Stimulated activated CD8-positive, alpha-beta memory T cell treated with anti-CD3 and anti-CD28 coated beads, Interleukin-2, amount 100 ng/mL, for 1 hour (primary cell): ENCODE results near the gene TBC1D17.

Experiments used
- DNase-seq, 2 donors: peaks; one replicate each; pipeline ENCODE4 v3.0.0-alpha.2; 2020; ENCODE audit warnings: low read depth in 2 of 2

TBC1D17 gene

GRCh38 chr19:49877020-49877878 lies at the start of gene TBC1D17, which contains the start of gene AKT1S1:
Gene TBC1D17 (plus strand): TSS chr19:49877702. CDS start chr19:49877724, 22 bp downstream.
Gene AKT1S1 (minus strand): TSS chr19:49877355. CDS start chr19:49873295, 4,060 bp downstream.
- DNase-seq: peak; percentile 98

DNA sequence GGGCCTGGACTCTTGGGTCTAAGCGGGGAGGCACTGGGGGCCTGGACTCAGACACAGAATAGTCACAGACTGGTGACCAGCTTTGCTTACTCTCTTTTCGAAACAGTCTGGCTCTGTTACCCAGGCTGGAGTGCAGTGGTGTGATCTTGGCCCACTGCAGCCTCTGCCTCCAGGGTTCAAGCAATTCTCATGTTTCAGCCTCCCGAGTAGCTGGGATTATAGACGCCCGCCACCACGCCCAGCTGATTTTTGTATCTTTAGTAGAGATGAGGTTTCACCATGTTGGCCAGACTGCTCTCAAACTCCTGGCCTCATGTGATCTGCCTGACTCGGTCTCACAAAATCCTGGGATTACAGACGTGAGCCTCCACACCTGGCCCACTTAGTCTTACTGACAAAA lies 48.3 kb upstream of the TBC1D17 start:
- DNase-seq: no peak

DNA sequence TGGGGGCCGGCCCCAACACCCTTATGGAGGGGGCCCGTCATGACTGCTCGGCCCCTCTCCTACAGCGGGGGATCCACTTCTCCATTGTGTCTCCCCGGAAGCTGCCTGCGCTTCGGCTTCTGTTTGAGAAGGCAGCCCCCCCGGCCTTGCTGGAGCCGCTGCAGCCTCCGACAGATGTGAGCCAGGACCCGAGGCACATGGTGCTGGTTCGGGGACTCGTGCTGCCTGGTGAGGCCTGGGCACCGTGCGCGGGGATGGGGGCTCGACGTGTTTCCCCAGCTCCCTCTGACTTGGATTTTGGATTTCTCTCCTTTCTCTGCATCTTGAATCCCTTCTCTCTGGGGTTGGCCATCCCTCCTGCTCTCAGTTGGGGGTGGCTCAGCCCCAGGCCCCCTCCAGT lies 47.8 kb upstream of the TBC1D17 start:
- no peak for DNase-seq

DNA sequence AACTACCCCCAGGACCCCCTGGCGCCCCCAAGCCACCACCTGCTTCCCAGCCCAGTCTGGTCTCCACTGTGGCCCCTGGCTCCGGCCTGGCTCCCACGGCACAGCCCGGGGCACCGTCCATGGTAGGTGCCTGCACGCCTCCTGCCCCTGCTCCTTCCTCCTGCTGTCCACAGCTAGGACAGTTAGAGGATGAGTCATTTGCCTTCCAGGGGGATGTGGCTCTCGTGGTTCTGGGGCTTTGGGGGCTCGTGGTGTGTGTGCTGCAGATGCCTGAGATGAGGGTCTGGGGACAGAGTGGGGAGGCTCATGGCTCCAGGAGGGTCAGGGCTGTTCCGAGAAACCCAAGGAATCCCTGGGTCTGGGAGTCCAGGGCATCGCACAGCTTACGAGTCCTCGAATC lies 46.7 kb upstream of the TBC1D17 start:
- DNase-seq: no peak

GRCh38 chr19:49831592-49831991 lies 45.9 kb upstream of the TBC1D17 start:
- no peak for DNase-seq

DNA sequence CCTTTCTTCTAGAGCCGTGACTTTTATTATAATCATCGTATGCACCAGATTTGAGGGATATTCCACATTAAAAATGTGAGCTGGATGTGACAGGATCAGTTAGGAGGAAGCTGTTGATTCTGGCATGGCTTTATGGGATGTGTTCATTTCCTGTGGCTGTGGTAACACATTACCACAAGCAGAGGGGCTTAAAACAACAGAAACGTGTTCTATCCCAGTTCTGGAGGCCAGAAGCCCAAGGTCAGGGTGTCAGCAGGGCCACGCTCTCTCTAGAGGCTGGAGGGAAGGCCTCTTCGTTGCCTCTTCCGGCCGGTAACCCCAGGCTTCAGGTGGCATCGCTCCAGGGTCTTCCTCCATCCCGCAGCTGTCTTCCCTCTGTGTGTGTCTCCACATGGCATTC lies 44.9 kb upstream of the TBC1D17 start:
- no peak for DNase-seq

GRCh38 chr19:49833599-49833998 lies 43.9 kb upstream of the TBC1D17 start:
- no peak for DNase-seq

- DNase-seq: no peak
These were observed 41.9 kb upstream of the TBC1D17 start for GRCh38 chr19:49835562-49835961.

DNA sequence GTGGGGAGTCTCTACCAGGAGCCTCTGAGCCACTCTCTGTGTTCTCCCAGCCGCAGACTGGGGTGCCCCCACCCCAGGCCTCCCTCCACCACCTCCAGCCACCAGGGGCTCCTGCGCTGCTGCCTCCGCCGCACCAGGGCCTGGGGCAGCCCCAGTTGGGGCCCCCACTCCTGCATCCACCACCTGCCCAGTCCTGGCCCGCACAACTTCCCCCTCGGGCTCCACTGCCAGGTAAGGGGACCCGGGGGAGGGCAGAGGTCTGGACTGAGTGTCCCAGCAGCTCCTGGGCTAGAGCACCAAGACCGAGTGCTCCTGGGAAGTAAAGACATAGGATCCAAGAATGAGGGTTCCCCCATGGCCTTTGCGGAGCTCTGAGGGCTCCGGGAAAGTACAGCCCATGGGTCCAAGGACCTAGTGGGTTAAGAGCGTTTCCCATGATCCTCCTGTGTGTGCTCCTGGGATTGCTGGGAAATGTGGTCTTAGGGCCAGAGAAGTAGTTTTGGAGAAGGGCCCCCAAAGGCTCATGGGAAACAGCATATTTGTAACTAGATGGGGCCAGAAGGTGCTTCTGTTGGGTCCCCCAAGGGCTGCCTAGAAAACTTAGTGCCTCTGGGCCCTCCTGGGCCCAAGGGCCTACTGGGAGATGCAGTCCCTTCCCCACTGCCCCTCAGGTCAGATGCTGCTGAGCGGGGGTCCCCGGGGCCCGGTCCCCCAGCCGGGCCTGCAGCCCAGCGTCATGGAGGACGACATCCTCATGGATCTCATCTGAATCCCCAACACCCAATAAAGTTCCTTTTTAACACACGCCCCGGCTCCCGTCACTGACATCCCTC lies 41.1 kb upstream of the TBC1D17 start:
- DNase-seq: no peak

DNA sequence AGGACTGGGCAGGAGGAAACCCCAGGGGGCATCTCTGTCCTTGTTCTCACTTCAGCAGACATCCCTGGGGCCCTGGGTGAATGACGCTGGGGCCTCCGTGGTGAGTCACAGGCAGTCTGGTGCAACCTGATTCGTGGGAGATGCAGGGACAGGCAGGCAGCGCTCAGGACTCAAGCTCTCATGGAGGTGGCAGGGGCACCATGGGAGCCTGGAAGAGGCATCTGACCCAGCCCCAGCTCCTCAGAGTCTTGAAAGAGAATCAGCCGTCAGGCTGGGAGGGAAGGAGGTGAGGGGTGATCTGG lies 40.5 kb upstream of the TBC1D17 start:
- DNase-seq: no peak

DNA sequence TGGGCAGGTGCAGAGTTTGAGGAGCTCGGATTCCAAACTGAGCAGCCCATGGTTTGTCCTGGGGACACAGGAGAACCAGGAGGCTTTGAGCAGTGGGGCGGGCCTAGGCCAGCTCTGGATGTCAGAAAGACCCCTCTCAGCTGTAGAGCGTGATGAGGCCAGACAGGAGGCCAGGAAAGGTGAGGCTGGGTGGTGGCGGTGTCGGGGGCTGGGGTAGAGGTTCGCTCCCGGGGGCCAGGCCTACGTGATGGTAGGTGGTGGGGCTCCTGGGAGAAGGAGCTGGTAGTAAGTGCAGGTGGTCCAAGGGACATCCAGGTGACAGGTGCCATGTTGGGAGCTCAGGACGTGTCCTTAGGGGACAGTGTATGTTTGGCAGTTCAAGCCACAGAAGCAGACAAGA lies 40.1 kb upstream of the TBC1D17 start:
- DNase-seq: no peak

DNA sequence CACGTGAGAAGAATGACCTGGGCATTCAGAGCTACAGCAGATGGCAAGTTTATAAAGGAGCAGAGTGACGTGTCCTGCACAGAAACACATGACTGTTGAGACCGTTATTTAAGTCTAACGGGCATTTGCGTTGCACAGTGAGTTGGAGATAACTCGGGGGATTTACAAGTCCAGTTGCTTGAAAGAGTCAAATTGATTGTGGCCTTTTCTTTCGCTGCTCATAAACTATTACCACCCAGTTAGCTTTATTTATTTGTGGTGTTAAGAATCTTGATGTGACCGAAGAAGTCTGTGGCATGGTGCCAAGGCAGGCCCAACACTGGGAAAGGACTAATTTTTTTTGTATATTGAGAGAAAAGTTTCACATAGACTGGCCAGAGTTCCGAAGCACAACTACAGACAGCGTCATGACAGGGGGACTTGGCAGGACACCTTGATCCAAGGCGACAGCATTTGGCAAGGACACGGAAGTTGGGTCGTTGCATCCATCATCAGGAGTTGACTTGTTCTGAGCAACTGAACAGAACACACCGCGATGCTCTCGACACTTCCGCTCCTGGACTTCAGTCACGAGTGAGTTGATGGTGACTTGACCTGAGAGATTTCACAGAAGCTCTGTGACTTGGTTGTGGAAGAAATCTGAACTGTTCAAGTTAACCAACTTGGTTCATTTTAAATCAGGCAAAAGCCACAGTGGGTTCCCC lies 38.5 kb upstream of the TBC1D17 start:
- DNase-seq: no peak

DNA sequence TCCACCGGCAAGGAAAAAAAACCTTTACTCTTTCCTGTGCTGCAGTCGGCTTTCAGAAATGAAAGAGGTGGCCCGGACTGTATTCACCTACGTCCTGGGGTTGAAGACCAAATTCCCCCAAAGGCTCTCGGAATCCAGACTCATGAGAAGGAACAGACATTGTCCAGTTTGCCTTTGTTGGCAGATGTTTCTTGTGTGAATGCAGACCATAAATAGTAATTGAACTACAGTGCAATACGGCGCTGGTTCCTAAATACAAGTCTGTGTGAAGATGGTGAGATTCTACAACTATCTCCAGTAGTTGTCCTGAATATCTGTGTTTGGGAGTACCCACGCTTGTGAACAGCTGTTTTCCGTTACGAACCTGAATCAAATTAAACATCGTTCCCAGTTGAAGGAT lies 37.8 kb upstream of the TBC1D17 start:
- no peak for DNase-seq

- DNase-seq: no peak
These were observed 37.2 kb upstream of the TBC1D17 start for GRCh38 chr19:49840321-49840720.

- no peak for DNase-seq
These were observed 36.7 kb upstream of the TBC1D17 start for GRCh38 chr19:49840736-49841249.

GRCh38 chr19:49843265-49843664 lies 34.2 kb upstream of the TBC1D17 start:
- no peak for DNase-seq

DNA sequence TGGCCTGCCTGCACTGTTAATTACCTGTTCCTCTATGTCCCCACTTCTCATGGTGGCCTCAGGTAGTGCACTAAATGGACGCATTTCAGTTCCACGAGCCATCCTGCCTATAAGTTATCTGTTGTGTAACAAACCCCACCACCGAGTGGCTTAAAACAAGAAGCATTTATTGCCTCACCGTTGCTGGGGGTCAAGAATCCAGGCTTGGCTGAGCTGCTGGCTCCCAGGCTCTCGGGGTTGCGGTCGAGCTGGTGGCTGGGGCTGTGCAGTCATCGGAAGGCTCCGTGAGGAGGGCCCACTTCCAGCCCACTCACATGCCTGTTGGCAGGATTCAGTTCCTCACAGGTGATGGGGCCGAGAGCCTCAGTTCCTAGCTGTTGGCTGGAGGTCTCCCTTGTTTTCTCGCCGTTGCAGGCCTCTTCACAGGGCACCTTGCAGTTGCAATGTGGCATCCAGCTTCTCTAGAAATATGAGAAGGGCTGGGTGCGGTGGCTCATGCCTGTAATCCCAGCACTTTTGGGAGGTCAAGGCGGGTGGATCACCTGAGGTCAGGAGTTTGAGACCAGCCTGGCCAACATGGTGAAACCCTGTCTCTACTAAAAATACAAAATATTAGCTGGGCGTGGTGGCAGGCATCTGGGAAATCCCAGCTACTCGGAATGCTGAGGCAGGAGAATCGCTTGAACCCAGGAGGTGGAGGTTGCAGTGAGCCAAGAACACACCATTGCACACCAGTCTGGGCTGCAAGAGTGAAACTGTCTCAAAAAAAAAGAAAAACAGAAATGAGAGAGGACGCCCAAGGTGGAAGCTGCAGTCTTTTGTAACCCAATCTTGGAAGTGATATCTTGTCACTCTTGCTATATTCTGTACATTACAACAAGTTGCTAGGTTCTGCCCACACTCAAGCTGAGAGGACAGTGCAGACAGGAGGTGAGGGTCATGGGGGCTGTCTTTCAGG lies 33.1 kb upstream of the TBC1D17 start:
- no peak for DNase-seq

- DNase-seq: no peak
These were observed 32.1 kb upstream of the TBC1D17 start for GRCh38 chr19:49845414-49845813.

DNA sequence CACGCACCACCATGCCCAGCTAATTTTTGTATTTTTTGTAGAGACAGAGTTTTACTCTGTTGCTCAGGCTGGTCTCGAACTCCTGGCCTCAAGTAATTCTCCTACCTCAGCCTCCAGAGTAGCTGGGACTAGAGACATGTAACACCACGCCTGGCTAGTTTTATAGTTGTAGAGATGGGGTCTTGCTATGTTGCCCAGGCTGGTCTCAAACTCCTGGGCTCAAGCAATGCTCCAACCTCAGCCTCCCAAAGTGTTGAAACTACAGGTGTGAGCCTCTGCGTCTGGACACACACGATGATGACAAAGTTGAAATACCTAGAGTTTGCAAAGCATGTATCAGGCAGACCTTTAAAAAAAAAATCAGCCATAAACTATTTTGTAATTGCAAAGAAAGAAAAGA lies 31.1 kb upstream of the TBC1D17 start:
- no peak for DNase-seq

- DNase-seq: no peak
These were observed 29.5 kb upstream of the TBC1D17 start for GRCh38 chr19:49847731-49848696.
